ENCODE measurements around the gene SNN.

- TF ChIP-seq CTCF (IDR thresholded peaks at IDR 0.05; ENCODE audit: insufficient read depth, low read length) (no peak), SPI1 (IDR thresholded peaks at IDR 0.05; ENCODE audit: borderline replicate concordance, low read depth) (no peak)
Observed at GRCh38 chr16:11683145-11683544, 14.9 kb downstream of the SNN start.
